RWPE2 (cell line): Measurements from ENCODE around the gene ATP12A.

Source experiments
- ATAC-seq: fragments of 200-7000 bp; cut with Tn5 transposase; 3 replicates; pipeline ENCODE4 v1.9.1; 2021; ENCODE audit warnings: low read depth
- DNase-seq: peaks from one replicate; pipeline ENCODE4 v3.0.0-alpha.2; 2020; ENCODE audit warnings: low spot score
- H3K27ac ChIP-seq: fragments of 450-650 bp; 2 replicates; pipeline ENCODE4 v1.5.1; 2017; ENCODE audit warnings: mild to moderate bottlenecking; ENCODE audit not compliant: poor library complexity, severe bottlenecking
- H3K27me3 ChIP-seq: fragments of 250-450 bp; sonication (Bioruptor Pico); 2 replicates; pipeline ENCODE4 v1.5.1; 2021; ENCODE audit warnings: mild to moderate bottlenecking, moderate library complexity; ENCODE audit not compliant: insufficient read depth, poor library complexity, severe bottlenecking
- H3K36me3 ChIP-seq: fragments of 250-450 bp; sonication (Bioruptor Pico); 2 replicates; pipeline ENCODE4 v1.5.1; 2020; ENCODE audit warnings: low read depth, mild to moderate bottlenecking, moderate library complexity
- H3K4me1 ChIP-seq: fragments of 250-450 bp; sonication (Bioruptor Pico); 2 replicates; pipeline ENCODE4 v1.5.1; 2021; ENCODE audit warnings: mild to moderate bottlenecking, moderate library complexity; ENCODE audit not compliant: insufficient read depth, poor library complexity, severe bottlenecking
- H3K4me3 ChIP-seq: fragments of 250-450 bp; sonication (Bioruptor Pico); 2 replicates; pipeline ENCODE4 v1.5.1; 2021; ENCODE audit warnings: mild to moderate bottlenecking, moderate library complexity; ENCODE audit not compliant: severe bottlenecking
- H3K9me3 ChIP-seq: fragments of 250-450 bp; sonication (Bioruptor Pico); 2 replicates; pipeline ENCODE4 v1.5.1; 2021; ENCODE audit warnings: mild to moderate bottlenecking, moderate library complexity; ENCODE audit not compliant: severe bottlenecking
- CTCF ChIP-seq: fragments of 450-650 bp; IDR thresholded peaks from one replicate; pipeline ENCODE4 v1.5.1; 2017; ENCODE audit warnings: mild to moderate bottlenecking, moderate library complexity; ENCODE audit not compliant: poor library complexity, severe bottlenecking

Gene ATP12A

GRCh38 chr13:24713022-24713421 is 32.8 kb downstream of the ATP12A start:
- Histone ChIP-seq H3K9me3 (no peaks in the 10 kb centered on the region), H3K36me3 (no peaks in the 10 kb centered on the region), H3K27me3 (no peaks in the 10 kb centered on the region), H3K4me3 (no peak overlapping the region), H3K27ac (no peak overlapping the region), H3K4me1 (no peaks in the 10 kb centered on the region)
- no peak for TF ChIP-seq CTCF
- no peak for DNase-seq
- no peak for ATAC-seq

DNA sequence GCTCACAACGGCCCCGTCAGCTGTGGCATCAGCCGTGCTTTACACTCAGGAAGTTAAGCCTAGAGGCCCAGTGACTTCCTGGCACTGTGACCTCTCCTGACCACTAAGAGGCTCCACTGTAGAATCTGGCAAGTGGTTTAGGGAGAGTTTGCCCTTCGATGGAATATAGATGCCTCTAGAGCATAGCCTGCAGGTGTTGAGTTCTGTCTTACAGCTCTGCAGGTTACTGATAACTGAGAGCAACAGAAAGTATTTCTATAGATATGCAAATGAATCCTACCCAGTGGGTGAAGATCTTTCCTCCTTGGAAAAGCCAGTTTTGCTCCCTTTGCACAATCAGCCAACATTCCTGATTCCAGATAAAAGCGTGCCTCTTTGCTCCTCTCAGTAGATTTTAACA is 35.8 kb downstream of the ATP12A start:
- Histone ChIP-seq H3K27me3 (no peaks in the 10 kb centered on the region), H3K4me1 (no peaks in the 10 kb centered on the region), H3K9me3 (no peaks in the 10 kb centered on the region), H3K4me3 (no peak overlapping the region), H3K27ac (no peak overlapping the region), H3K36me3 (no peaks in the 10 kb centered on the region)
- TF ChIP-seq CTCF, result no peak
- ATAC-seq, result no peak
- DNase-seq, result no peak

- H3K9me3 ChIP-seq, result no peaks in the 10 kb centered on the region
- no peaks in the 10 kb centered on the region for H3K27me3 ChIP-seq
- DNase-seq (no peak), ATAC-seq (no peak)
- H3K27ac ChIP-seq, result no peak overlapping the region
- no peaks in the 10 kb centered on the region for H3K4me1 ChIP-seq
- H3K4me3 ChIP-seq, result no peak overlapping the region
- no peaks in the 10 kb centered on the region for H3K36me3 ChIP-seq
- no peak for TF ChIP-seq CTCF
Measured at GRCh38 chr13:24716446-24716845, 36.2 kb downstream of the ATP12A start.

GRCh38 chr13:24717217-24717616 is 37.0 kb downstream of the ATP12A start:
- DNase-seq (no peak), ATAC-seq (no peak)
- Histone ChIP-seq H3K27me3 (no peaks in the 10 kb centered on the region), H3K4me1 (no peaks in the 10 kb centered on the region), H3K4me3 (no peak overlapping the region), H3K9me3 (no peaks in the 10 kb centered on the region), H3K27ac (no peak overlapping the region), H3K36me3 (no peaks in the 10 kb centered on the region)
- TF ChIP-seq CTCF, result no peak

DNA sequence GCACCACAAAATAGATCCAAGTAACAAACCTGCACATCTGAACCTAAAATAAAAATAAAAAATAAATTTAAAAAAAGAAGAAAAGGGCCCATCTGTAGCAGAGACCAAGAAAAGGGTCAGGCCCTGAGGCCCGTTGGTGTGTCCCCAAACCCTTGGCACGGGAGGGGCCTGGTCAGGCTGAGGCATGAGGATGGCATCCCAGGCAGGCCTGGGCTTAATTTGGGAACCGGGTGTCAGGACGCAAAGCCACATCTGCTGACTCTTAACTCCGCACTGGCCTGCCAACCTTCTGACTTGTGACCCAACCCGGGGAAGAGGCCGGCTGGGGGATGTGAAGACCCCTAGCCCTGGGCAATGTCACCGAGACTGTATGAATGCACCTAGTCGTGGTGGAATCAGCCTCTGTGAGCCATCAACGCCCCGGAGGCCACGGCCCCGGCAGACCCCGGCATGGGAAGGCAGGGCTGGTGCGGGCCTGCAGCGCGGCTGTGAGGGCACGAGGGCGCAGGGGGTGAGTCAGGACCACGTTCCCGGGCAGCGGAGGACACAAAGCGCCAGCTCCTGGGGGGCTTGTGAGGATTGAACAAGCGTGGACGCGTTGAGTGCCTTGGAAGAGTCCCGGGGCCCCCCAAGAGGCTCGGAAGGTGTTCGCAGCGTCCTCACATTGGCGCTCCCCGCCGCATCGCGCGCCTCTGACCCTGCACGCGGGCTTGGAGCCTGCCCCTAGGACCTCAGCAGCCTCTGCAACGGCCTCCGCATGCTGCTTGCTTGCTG is 38.2 kb downstream of the ATP12A start:
- DNase-seq (no peak), ATAC-seq (no peak)
- Histone ChIP-seq H3K27ac (no peak overlapping the region), H3K4me1 (no peaks in the 10 kb centered on the region), H3K27me3 (no peaks in the 10 kb centered on the region), H3K4me3 (no peak overlapping the region), H3K36me3 (no peaks in the 10 kb centered on the region), H3K9me3 (no peaks in the 10 kb centered on the region)
- no peak for TF ChIP-seq CTCF
